ENCODE results near the gene NECTIN4. TPM values are rescaled to one million over a fixed set of nuclear protein-coding genes. Genes with fewer than 3 reads are reported as not detected.
A peak's percentile ranks its signal among the peaks of the same experiment; 100 is the strongest.

The NECTIN4 gene
- total and polyA plus RNA-seq, 2 experiments from 2014 or later: not detected

DNA sequence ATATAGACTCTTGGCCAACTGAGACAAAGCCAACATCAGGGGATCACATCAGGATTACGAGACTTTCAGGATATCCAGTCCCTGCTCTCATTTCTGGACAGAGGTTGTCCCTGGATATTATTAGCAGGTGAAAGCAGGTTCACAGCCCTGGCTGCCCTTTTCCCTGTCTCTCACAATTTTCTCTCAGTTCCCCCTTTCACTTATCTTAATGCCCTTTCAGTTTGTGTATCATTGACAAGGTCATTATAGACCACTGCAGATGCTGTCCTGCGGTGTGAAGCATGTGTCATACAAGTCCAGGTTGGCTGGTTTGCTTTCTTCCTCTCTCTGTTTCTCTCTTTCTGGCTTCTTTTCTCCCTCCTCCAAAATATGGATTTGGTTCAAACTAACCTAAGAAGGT is 6.7 kb upstream of the NECTIN4 start:
- peaks cover 3% of the 10 kb centered on the region for H3K27me3 ChIP-seq
- no peak overlapping the region for H3K4me3 ChIP-seq
- H3K4me1 ChIP-seq (ENCODE audit: low read depth): peaks cover 3% of the 10 kb centered on the region
- TF ChIP-seq, protein P1, sequence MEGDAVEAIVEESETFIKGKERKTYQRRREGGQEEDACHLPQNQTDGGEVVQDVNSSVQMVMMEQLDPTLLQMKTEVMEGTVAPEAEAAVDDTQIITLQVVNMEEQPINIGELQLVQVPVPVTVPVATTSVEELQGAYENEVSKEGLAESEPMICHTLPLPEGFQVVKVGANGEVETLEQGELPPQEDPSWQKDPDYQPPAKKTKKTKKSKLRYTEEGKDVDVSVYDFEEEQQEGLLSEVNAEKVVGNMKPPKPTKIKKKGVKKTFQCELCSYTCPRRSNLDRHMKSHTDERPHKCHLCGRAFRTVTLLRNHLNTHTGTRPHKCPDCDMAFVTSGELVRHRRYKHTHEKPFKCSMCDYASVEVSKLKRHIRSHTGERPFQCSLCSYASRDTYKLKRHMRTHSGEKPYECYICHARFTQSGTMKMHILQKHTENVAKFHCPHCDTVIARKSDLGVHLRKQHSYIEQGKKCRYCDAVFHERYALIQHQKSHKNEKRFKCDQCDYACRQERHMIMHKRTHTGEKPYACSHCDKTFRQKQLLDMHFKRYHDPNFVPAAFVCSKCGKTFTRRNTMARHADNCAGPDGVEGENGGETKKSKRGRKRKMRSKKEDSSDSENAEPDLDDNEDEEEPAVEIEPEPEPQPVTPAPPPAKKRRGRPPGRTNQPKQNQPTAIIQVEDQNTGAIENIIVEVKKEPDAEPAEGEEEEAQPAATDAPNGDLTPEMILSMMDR (IDR thresholded peaks at IDR 0.05; ENCODE audit: low read depth, low read length): no peak
- no peak for DNase-seq (ENCODE audit: low read depth in 1 of 2, low spot score in 1 of 2)
- H3K27ac ChIP-seq: no peak overlapping the region
- peaks cover 3% of the 10 kb centered on the region for H3K36me3 ChIP-seq
- no peaks in the 10 kb centered on the region for H3K9me3 ChIP-seq (ENCODE audit: low read depth)

DNA sequence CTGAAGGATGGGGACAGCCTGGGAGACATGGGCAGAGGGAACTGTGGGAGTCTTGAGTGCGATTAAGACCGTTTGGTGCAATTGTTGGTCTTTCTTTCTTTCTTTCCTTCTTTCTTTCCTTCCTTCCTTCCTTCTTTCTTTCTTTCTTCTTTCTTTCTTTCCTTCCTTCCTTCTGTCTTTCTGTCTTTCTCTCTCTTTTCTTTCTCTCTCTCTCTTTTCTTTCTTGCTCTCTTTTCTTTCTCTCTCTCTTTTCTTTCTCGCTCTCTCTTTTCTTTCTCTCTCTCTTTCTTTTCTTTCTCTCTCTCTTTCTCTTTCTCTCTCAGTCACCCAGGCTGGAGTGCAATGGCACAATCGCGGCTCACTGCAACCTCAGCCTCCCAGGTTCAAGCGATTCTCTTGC is 5.9 kb upstream of the NECTIN4 start:
- no peak overlapping the region for H3K4me3 ChIP-seq
- TF ChIP-seq, protein P1 (IDR thresholded peaks at IDR 0.05; ENCODE audit: low read depth, low read length): no peak
- peaks cover 3% of the 10 kb centered on the region for H3K4me1 ChIP-seq (ENCODE audit: low read depth)
- H3K27me3 ChIP-seq: peaks cover 3% of the 10 kb centered on the region
- H3K27ac ChIP-seq: no peak overlapping the region
- no peak for DNase-seq (ENCODE audit: low read depth in 1 of 2, low spot score in 1 of 2)
- no peaks in the 10 kb centered on the region for H3K9me3 ChIP-seq (ENCODE audit: low read depth)
- H3K36me3 ChIP-seq: no peaks in the 10 kb centered on the region

DNA sequence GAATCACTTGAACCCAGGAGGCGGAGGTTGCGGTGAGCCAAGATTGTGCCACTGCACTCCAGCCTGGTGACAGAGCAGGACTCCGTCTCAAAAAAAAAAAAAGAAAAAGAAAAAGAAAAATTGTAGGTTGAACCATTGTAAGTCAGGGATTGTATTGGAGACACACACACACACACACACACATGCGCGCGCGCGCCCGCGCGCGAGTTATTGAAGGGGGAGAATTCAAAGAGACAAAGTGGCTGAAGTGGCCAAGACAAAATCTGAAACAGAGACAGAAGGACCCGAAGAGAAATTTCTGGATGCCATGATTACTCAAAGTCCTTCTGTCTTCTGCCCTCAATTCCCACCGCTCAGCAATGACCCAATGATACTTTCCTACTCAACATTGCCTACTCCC is 5.1 kb upstream of the NECTIN4 start:
- Histone ChIP-seq H3K27ac (no peak overlapping the region), H3K36me3 (no peaks in the 10 kb centered on the region), H3K9me3 (ENCODE audit: low read depth) (no peaks in the 10 kb centered on the region), H3K27me3 (peaks cover 3% of the 10 kb centered on the region), H3K4me3 (no peak overlapping the region), H3K4me1 (ENCODE audit: low read depth) (peaks cover 3% of the 10 kb centered on the region)
- TF ChIP-seq, protein P1 (IDR thresholded peaks at IDR 0.05; ENCODE audit: low read depth, low read length): no peak
- DNase-seq (ENCODE audit: low read depth in 1 of 2, low spot score in 1 of 2): no peak

DNA sequence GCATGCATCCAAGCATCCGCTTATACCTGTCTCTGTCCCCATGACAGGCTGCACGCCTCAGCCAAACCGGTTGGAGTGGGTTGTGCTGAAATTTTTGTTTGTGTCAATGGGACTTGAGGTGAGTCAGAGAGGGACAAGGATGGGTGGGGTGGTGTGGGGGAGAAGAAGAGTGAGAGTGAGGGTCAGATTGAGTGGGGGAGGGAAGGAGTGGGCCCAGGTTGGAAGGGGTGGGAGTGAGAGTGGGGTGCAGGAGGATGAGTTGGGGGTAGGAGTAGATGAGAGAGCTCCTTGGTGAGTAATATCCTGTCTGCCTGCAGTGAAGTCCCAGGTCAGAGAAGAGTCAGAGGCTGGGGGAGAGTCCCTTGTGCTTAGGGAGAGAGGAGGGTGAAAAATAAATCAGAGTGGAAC is 3.3 kb upstream of the NECTIN4 start:
- TF ChIP-seq, protein P1 (IDR thresholded peaks at IDR 0.05; ENCODE audit: low read depth, low read length): no peak
- H3K4me3 ChIP-seq: no peak overlapping the region
- H3K36me3 ChIP-seq: no peaks in the 10 kb centered on the region
- H3K27me3 ChIP-seq: peaks cover 3% of the 10 kb centered on the region
- DNase-seq (ENCODE audit: low read depth in 1 of 2, low spot score in 1 of 2): no peak
- no peak overlapping the region for H3K27ac ChIP-seq
- peaks cover 3% of the 10 kb centered on the region for H3K4me1 ChIP-seq (ENCODE audit: low read depth)
- no peaks in the 10 kb centered on the region for H3K9me3 ChIP-seq (ENCODE audit: low read depth)

DNA sequence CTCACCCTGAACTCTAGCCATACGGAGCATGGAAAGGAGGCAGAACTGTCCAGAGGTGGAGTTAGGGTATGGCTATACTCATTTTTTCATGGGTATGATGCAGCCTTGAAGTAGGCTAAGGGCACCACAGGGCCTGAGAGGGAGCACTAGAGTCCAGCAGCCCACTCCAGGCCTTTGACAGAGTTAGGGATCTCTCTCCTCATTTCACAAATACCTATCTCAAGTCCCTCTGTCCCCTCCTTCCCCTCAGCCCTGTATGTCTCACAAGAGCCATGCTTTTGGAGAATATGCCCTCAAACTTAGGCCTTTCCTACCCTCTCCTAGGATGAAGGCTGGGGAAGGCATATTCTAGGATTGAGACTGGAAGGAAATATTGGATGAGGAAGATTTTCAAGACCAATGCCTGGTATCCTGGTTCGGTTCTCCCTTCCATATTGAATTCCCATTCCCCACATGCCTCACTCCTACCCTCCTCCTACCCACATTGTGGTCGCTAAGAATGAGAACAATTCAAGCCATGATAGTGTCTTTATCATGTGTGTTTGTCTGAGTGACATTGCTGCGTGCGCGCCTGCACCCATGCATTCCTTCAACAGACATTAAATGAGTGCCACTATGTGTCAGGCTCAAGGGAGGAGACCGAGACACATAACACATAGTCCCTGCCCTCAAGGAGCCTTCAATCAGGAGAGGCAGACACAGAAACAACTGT is 2.6 kb upstream of the NECTIN4 start:
- TF ChIP-seq, protein P1 (IDR thresholded peaks at IDR 0.05; ENCODE audit: low read depth, low read length): no peak
- DNase-seq (ENCODE audit: low read depth in 1 of 2, low spot score in 1 of 2): peak in 1 of 2 donors; percentile 36
- Histone ChIP-seq H3K9me3 (ENCODE audit: low read depth) (no peaks in the 10 kb centered on the region), H3K4me3 (no peak overlapping the region), H3K36me3 (no peaks in the 10 kb centered on the region), H3K4me1 (ENCODE audit: low read depth) (no peaks in the 10 kb centered on the region), H3K27ac (no peak overlapping the region), H3K27me3 (peaks cover 3% of the 10 kb centered on the region)

Measured in cardiac muscle cell (in vitro differentiated cells and primary cell).